Neural cell (in vitro differentiated cells): ENCODE measurements around the gene PADI6. TPM values are rescaled to one million over a fixed set of nuclear protein-coding genes. Genes with fewer than 3 reads are reported as not detected.

Source experiments
- H2AFZ ChIP-seq: fragments of 200-600, 300-800 bp; sonication (generic), shearing (Covaris generic); 2 replicates; pipeline ENCODE4 v1.6.0; 2014; ENCODE audit warnings: low read depth, mild to moderate bottlenecking, antibody characterized with exemption, low read length, moderate library complexity
- H3F3A ChIP-seq: fragments of 200-600 bp; shearing (Covaris generic); 2 replicates; pipeline ENCODE4 v1.6.1; 2016; ENCODE audit warnings: mild to moderate bottlenecking, moderate library complexity, mixed read lengths, antibody characterized with exemption, low read length; ENCODE audit not compliant: insufficient read depth, poor library complexity, severe bottlenecking
- H3K27ac ChIP-seq: fragments of 200-600, 300-800 bp; sonication (generic), shearing (Covaris generic); 2 replicates; pipeline ENCODE4 v1.5.1; 2014; ENCODE audit warnings: mild to moderate bottlenecking, low read length, moderate library complexity
- H3K27me3 ChIP-seq: fragments of 300-800, 200-600 bp; sonication (generic), shearing (Covaris generic); 2 replicates; pipeline ENCODE4 v1.6.0; 2014; ENCODE audit warnings: mild to moderate bottlenecking, low read depth, low read length, moderate library complexity; ENCODE audit not compliant: insufficient read depth
- H3K36me3 ChIP-seq: fragments of 300-800, 200-600 bp; sonication (generic), shearing (Covaris generic); 2 replicates; pipeline ENCODE4 v1.5.1; 2014; ENCODE audit warnings: mild to moderate bottlenecking, antibody characterized with exemption, low read length, moderate library complexity; ENCODE audit not compliant: insufficient read depth
- H3K4me2 ChIP-seq: fragments of 300-800, 200-600 bp; sonication (generic), shearing (Covaris generic); 2 replicates; pipeline ENCODE4 v1.6.0; 2014; ENCODE audit warnings: mild to moderate bottlenecking, low read length
- H3K4me3 ChIP-seq: fragments of 300-800, 200-600 bp; sonication (generic), shearing (Covaris generic); 2 replicates; pipeline ENCODE4 v1.5.1; 2014; ENCODE audit warnings: mild to moderate bottlenecking, low read length, moderate library complexity
- H3K79me2 ChIP-seq: fragments of 200-600 bp; shearing (Covaris generic); replicated peaks from 2 replicates; pipeline ENCODE4 v1.6.0; 2014; ENCODE audit warnings: mild to moderate bottlenecking, low read length, moderate library complexity; ENCODE audit not compliant: insufficient read depth
- H3K9ac ChIP-seq: fragments of 300-800, 200-600 bp; sonication (generic), shearing (Covaris generic); 2 replicates; pipeline ENCODE4 v1.6.1; 2016; ENCODE audit warnings: mild to moderate bottlenecking, low read length, mixed read lengths
- H3K9me2 ChIP-seq: fragments of 200-600 bp; shearing (Covaris generic); 2 replicates; pipeline ENCODE4 v1.6.1; 2016; ENCODE audit warnings: mild to moderate bottlenecking, low read length, mixed read lengths; ENCODE audit not compliant: insufficient read depth
- H3K9me3 ChIP-seq: fragments of 200-600, 300-800 bp; sonication (generic), shearing (Covaris generic); 2 replicates; pipeline ENCODE4 v1.6.1; 2016; ENCODE audit warnings: mild to moderate bottlenecking, mixed run types, low read length, moderate library complexity, mixed read lengths
- H4K20me1 ChIP-seq: fragments of 200-600 bp; shearing (Covaris generic); 2 replicates; pipeline ENCODE4 v1.6.1; 2016; ENCODE audit warnings: mild to moderate bottlenecking, mixed run types; ENCODE audit not compliant: insufficient read depth
- EP300 ChIP-seq: fragments of 450-650 bp; conservative IDR thresholded peaks from 2 replicates; pipeline ENCODE4 v1.6.1; 2014; ENCODE audit warnings: antibody characterized with exemption, mild to moderate bottlenecking, moderate library complexity; ENCODE audit not compliant: poor library complexity, severe bottlenecking
- EZH2 ChIP-seq: fragments of 200-600, 300-800 bp; shearing (Covaris generic), sonication (generic); IDR thresholded peaks from 2 replicates; pipeline ENCODE4 v1.6.1; 2014; ENCODE audit warnings: antibody characterized with exemption, low read length, borderline replicate concordance, mild to moderate bottlenecking; ENCODE audit not compliant: insufficient read depth, poor library complexity, severe bottlenecking
- MXI1 ChIP-seq: fragments of 450-650 bp; conservative IDR thresholded peaks from 2 replicates; pipeline ENCODE4 v1.6.1; 2014; ENCODE audit warnings: antibody characterized with exemption, mild to moderate bottlenecking; ENCODE audit not compliant: poor library complexity, severe bottlenecking
- POLR2AphosphoS5 ChIP-seq: IDR thresholded peaks from 2 replicates; pipeline ENCODE4 v1.6.1; 2012
- RAD21 ChIP-seq: fragments of 450-650 bp; conservative IDR thresholded peaks from 2 replicates; pipeline ENCODE4 v1.6.1; 2014; ENCODE audit warnings: antibody characterized with exemption, mild to moderate bottlenecking, moderate library complexity
- REST ChIP-seq: IDR thresholded peaks from 2 replicates; pipeline ENCODE4 v1.6.1; 2012; ENCODE audit warnings: borderline replicate concordance
- SMC3 ChIP-seq: fragments of 450-650 bp; conservative IDR thresholded peaks from 2 replicates; pipeline ENCODE4 v1.6.1; 2014; ENCODE audit warnings: antibody characterized with exemption, mild to moderate bottlenecking, moderate library complexity; ENCODE audit not compliant: poor library complexity
- TAF1 ChIP-seq: IDR thresholded peaks from 2 replicates; pipeline ENCODE4 v1.6.1; 2012; ENCODE audit warnings: low read depth
- polyA plus RNA-seq: library from polyadenylated mRNA; depleted of rRNA; stranded (reverse); fragments of >200 nt; gene quantifications from 2 replicates; pipeline ENCODE4 v1.2.3, GENCODE V29; 2014
- TF ChIP-seq, protein P1 (sequence below): fragments of 450-650 bp; IDR thresholded peaks from 2 replicates; pipeline ENCODE4 v1.5.1; 2014; ENCODE audit warnings: antibody characterized with exemption, mild to moderate bottlenecking, moderate library complexity; ENCODE audit not compliant: poor library complexity, severe bottlenecking

Gene PADI6
- polyA plus RNA-seq, 1 donor from 2014 or later: not detected

- TF ChIP-seq, protein P1, sequence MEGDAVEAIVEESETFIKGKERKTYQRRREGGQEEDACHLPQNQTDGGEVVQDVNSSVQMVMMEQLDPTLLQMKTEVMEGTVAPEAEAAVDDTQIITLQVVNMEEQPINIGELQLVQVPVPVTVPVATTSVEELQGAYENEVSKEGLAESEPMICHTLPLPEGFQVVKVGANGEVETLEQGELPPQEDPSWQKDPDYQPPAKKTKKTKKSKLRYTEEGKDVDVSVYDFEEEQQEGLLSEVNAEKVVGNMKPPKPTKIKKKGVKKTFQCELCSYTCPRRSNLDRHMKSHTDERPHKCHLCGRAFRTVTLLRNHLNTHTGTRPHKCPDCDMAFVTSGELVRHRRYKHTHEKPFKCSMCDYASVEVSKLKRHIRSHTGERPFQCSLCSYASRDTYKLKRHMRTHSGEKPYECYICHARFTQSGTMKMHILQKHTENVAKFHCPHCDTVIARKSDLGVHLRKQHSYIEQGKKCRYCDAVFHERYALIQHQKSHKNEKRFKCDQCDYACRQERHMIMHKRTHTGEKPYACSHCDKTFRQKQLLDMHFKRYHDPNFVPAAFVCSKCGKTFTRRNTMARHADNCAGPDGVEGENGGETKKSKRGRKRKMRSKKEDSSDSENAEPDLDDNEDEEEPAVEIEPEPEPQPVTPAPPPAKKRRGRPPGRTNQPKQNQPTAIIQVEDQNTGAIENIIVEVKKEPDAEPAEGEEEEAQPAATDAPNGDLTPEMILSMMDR: no peak
- TF ChIP-seq TAF1 (no peak), SMC3 (no peak), REST (no peak), RAD21 (no peak), POLR2AphosphoS5 (no peak), EP300 (no peak), MXI1 (no peak), EZH2 (no peak)
Observed at GRCh38 chr1:17375651-17376050, 3.7 kb downstream of the PADI6 start.

DNA sequence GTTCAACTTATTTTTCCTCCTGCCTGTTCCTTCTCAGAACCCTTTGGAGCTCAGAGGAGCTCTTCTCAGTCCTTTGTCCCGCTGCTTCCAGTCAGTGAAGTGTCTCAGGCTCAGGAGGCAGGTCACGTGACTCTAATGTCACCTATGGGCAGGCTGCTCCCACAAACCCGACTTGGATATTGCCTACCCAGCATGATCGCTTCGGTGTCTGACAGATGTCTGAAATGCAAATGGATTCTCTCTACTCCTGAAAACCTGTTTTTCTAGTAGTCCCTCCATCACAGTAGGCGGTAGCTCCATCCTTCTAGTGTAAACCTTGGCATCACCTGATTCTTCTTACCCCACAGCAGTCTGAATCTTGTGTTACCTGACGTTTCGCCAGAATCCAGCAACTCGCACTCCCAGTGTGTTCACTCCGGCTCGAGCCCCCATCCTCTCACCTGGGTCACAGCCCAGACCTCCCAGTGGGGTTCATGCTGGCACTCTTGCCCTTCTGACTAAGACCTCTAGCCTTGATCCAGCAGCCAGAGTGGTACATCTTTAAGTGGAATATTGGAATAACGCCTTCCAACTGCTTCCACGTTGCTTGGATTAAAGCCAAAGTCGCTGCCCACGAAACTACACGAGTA lies 5.4 kb downstream of the PADI6 start:
- no peaks in the 10 kb centered on the region for H3K27me3 ChIP-seq
- no peak overlapping the region for H3K27ac ChIP-seq
- no peaks in the 10 kb centered on the region for H3F3A ChIP-seq
- H3K36me3 ChIP-seq: no peaks in the 10 kb centered on the region
- no peak overlapping the region for H3K4me3 ChIP-seq
- no peak overlapping the region for H3K4me2 ChIP-seq
- TF ChIP-seq EP300 (no peak), EZH2 (no peak), RAD21 (no peak), MXI1 (no peak), TAF1 (no peak), SMC3 (no peak), REST (no peak), POLR2AphosphoS5 (no peak)
- TF ChIP-seq, protein P1: no peak
- no peak overlapping the region for H3K9ac ChIP-seq
- no peaks in the 10 kb centered on the region for H3K79me2 ChIP-seq
- no peaks in the 10 kb centered on the region for H3K9me2 ChIP-seq
- no peaks in the 10 kb centered on the region for H3K9me3 ChIP-seq
- no peaks in the 10 kb centered on the region for H4K20me1 ChIP-seq
- H2AFZ ChIP-seq: no peak overlapping the region

More at GRCh38 chr1:17375651-17376050, 3.7 kb downstream of the PADI6 start:
- no peaks in the 10 kb centered on the region for H3K9me2 ChIP-seq
- no peak overlapping the region for H2AFZ ChIP-seq
- H3K27me3 ChIP-seq: no peaks in the 10 kb centered on the region
- no peak overlapping the region for H3K9ac ChIP-seq
- no peak overlapping the region for H3K27ac ChIP-seq
- H3K4me2 ChIP-seq: no peak overlapping the region
- H3K4me3 ChIP-seq: no peak overlapping the region
- H3K9me3 ChIP-seq: no peaks in the 10 kb centered on the region
- H3K79me2 ChIP-seq: no peaks in the 10 kb centered on the region
- no peaks in the 10 kb centered on the region for H4K20me1 ChIP-seq
- no peaks in the 10 kb centered on the region for H3K36me3 ChIP-seq
- no peaks in the 10 kb centered on the region for H3F3A ChIP-seq
